ENCODE measurements around the gene CIC. TPM values are rescaled to one million over a fixed set of nuclear protein-coding genes. Genes with fewer than 3 reads are reported as not detected.
A peak's percentile ranks its signal among the peaks of the same experiment; 100 is the strongest.

The CIC gene
- total RNA-seq, 1 experiment from 2014 or later = 21.2 TPM

- in situ Hi-C loops (cut with HindIII; ENCODE audit: low sequenced_read_pairs) = no loop called here
- DNase-seq (ENCODE audit: low spot score) = peak; percentile 100
These were observed 26.3 kb upstream of the CIC start, which contains the start of gene GSK3A for GRCh38 chr19:42242512-42243409. Gene GSK3A (minus strand): TSS chr19:42242602. CDS start chr19:42242465, 137 bp downstream.

- in situ Hi-C loops (cut with HindIII; ENCODE audit: low sequenced_read_pairs) = no loop called here
- peak; percentile 95 for DNase-seq (ENCODE audit: low spot score)
These were observed 24.5 kb upstream of the CIC start for GRCh38 chr19:42244347-42245220.

GRCh38 chr19:42245231-42245630, 23.8 kb upstream of the CIC start:
- in situ Hi-C loops (cut with HindIII; ENCODE audit: low sequenced_read_pairs) = no loop called here
- DNase-seq (ENCODE audit: low spot score) = no peak

GRCh38 chr19:42246143-42246921, 22.7 kb upstream of the CIC start:
- in situ Hi-C loops (cut with HindIII; ENCODE audit: low sequenced_read_pairs) = no loop called here
- DNase-seq (ENCODE audit: low spot score) = peak; percentile 76

GRCh38 chr19:42246922-42247639, 22.0 kb upstream of the CIC start:
- in situ Hi-C loops (cut with HindIII; ENCODE audit: low sequenced_read_pairs) = no loop called here
- no peak for DNase-seq (ENCODE audit: low spot score)

- in situ Hi-C loops (cut with HindIII; ENCODE audit: low sequenced_read_pairs) = no loop called here
- DNase-seq (ENCODE audit: low spot score) = no peak
These were observed 21.3 kb upstream of the CIC start for GRCh38 chr19:42247640-42248199.

GRCh38 chr19:42248270-42249148, 20.5 kb upstream of the CIC start:
- in situ Hi-C loops (cut with HindIII; ENCODE audit: low sequenced_read_pairs) = no loop called here
- no peak for DNase-seq (ENCODE audit: low spot score)

- DNase-seq (ENCODE audit: low spot score) = no peak
- in situ Hi-C loops (cut with HindIII; ENCODE audit: low sequenced_read_pairs) = no loop called here
These were observed 19.8 kb upstream of the CIC start for GRCh38 chr19:42249149-42249750.

- no peak for DNase-seq (ENCODE audit: low spot score)
- in situ Hi-C loops (cut with HindIII; ENCODE audit: low sequenced_read_pairs) = no loop called here
These were observed 19.3 kb upstream of the CIC start for GRCh38 chr19:42249769-42250168.

GRCh38 chr19:42250183-42250665, 18.8 kb upstream of the CIC start:
- no peak for DNase-seq (ENCODE audit: low spot score)
- in situ Hi-C loops (cut with HindIII; ENCODE audit: low sequenced_read_pairs) = no loop called here

GRCh38 chr19:42250666-42251531, 18.2 kb upstream of the CIC start:
- in situ Hi-C loops (cut with HindIII; ENCODE audit: low sequenced_read_pairs) = no loop called here
- DNase-seq (ENCODE audit: low spot score) = no peak

- peak; percentile 17 for DNase-seq (ENCODE audit: low spot score)
- in situ Hi-C loops (cut with HindIII; ENCODE audit: low sequenced_read_pairs) = no loop called here
These were observed 17.3 kb upstream of the CIC start for GRCh38 chr19:42251572-42252358.

- peak; percentile 73 for DNase-seq (ENCODE audit: low spot score)
- in situ Hi-C loops (cut with HindIII; ENCODE audit: low sequenced_read_pairs) = no loop called here
These were observed 16.4 kb upstream of the CIC start for GRCh38 chr19:42252365-42253244.

Data from G401 (cell line).